ENCODE data around the gene SGK1.

SGK1 gene

DNA sequence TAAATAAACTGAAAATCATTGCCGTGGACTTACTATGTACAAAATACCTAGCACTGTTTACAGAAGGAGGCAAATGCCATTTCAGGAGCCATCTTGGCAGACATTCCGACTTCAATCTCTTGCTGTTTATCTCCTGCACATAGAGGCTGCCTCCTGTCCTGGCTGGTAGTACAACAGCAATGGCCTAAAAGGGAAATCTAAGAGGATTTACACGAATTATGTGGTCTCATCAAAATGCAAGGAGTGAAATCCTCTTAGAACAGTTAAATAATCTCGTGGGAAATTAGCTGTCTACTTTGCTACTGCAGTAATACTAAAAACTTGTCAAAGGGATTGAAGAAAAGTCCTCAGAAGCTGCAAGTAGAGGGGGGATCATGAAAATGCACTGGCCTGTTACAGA lies 183.3 kb downstream of the SGK1 start:
- in situ Hi-C loops (cut with HindIII; ENCODE audit: low sequenced_read_pairs), result no loop called here

DNA sequence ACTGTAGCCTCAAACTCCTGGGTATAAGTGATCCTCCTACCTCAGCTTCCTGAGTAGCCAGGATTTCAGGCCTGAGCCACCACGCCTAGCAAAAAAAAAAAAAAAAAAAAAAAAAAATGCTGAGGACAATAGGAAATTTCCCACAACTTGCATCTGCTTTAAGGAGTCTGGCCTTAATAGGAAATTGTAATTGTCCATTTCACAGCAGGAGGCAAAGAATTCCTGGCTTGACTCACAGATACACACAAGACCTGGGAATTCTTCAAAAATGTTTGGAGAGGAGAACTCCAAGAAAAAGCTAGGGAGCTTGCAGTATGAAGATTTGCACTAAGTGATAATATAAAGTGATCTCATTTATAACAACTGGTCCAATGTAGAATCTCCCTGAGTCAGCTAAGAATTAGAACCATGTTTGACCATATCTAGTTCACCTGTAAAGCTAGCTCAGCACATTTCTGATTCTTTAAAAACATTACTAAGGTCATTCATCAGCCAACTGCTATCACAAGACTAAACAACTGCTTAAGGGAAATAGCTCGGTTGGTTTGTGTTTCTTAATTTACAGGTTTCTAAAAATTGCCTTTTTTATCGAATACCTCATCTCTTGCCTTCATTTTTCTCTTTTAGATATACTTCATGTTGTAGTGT lies 185.3 kb downstream of the SGK1 start:
- in situ Hi-C loops (cut with HindIII; ENCODE audit: low sequenced_read_pairs), result no loop called here

GRCh38 chr6:134131530-134132139 lies 186.3 kb downstream of the SGK1 start:
- in situ Hi-C loops (cut with HindIII; ENCODE audit: low sequenced_read_pairs), result no loop called here

GRCh38 chr6:134128146-134128545 lies 189.8 kb downstream of the SGK1 start:
- in situ Hi-C loops (cut with HindIII; ENCODE audit: low sequenced_read_pairs), result no loop called here

DNA sequence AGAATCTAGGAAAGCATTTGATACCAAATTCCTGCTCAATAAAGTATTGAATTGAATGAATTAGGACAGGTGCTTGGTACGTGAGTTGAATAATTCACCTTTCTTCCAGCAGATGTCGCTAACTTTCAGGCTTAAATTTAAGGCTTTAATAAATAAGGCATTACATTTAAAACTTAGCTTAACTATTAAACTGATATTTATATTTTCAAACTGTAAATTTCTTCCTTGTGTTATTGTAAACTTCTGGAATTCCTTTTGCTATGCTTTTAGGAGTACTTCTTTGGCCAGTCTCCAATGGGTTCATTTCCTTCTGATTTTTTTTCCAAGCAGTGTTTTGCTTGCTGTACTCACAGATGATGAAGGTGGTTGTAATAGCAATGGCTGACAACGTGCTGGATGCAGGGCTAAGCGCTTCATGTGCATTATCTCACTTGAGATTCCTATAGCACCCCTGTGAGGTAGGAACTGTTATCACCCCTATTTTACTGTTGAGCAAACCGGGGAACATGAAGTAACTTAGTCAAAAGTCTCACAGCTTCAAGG lies 194.2 kb downstream of the SGK1 start:
- in situ Hi-C loops (cut with HindIII; ENCODE audit: low sequenced_read_pairs), result no loop called here

GRCh38 chr6:134122775-134123174 lies 195.1 kb downstream of the SGK1 start:
- in situ Hi-C loops (cut with HindIII; ENCODE audit: low sequenced_read_pairs), result no loop called here

GRCh38 chr6:134119486-134119885 lies 198.4 kb downstream of the SGK1 start:
- in situ Hi-C loops (cut with HindIII; ENCODE audit: low sequenced_read_pairs), result no loop called here
